Bronchial epithelial cell (primary cell): ENCODE measurements around the gene UFSP2. TPM values are rescaled to one million over a fixed set of nuclear protein-coding genes. Genes with fewer than 3 reads are reported as not detected.
A peak's percentile ranks its signal among the peaks of the same experiment; 100 is the strongest.

Source experiments
- DNase-seq: peaks from one replicate; pipeline ENCODE4 v3.0.0-alpha.2; 2010; ENCODE audit warnings: low read depth
- FAIRE-seq: peaks from 2 replicates; lab custom pipeline; 2011; peaks lifted over from hg19 to GRCh38; lab: Jason Lieb, UNC
- H3K27me3 ChIP-seq: 2 replicates; pipeline ENCODE4 v1.5.1; 2011; ENCODE audit warnings: low read length; ENCODE audit not compliant: control insufficient read depth, insufficient read depth
- H3K36me3 ChIP-seq: 2 replicates; pipeline ENCODE4 v1.5.1; 2011; ENCODE audit warnings: low read length; ENCODE audit not compliant: control insufficient read depth, insufficient read depth
- H3K4me3 ChIP-seq: 2 replicates; pipeline ENCODE4 v1.5.1; 2011; ENCODE audit warnings: mild to moderate bottlenecking, low read depth, low read length, control low read depth
- total RNA-seq: library from RNA; depleted of rRNA; stranded (reverse); fragments of >200 nt; gene quantifications from 2 replicates; pipeline ENCODE4 v1.2.1, GENCODE V29; 2014
- TF ChIP-seq, protein P1 (sequence below): IDR thresholded peaks from 2 replicates; pipeline ENCODE4 v1.5.1; 2011; ENCODE audit warnings: mild to moderate bottlenecking, moderate library complexity, low read length, control low read depth, inconsistent platforms; ENCODE audit not compliant: insufficient read depth, severe bottlenecking

Gene UFSP2
- total RNA-seq, 1 donor from 2014 or later: 29.2 TPM

DNA sequence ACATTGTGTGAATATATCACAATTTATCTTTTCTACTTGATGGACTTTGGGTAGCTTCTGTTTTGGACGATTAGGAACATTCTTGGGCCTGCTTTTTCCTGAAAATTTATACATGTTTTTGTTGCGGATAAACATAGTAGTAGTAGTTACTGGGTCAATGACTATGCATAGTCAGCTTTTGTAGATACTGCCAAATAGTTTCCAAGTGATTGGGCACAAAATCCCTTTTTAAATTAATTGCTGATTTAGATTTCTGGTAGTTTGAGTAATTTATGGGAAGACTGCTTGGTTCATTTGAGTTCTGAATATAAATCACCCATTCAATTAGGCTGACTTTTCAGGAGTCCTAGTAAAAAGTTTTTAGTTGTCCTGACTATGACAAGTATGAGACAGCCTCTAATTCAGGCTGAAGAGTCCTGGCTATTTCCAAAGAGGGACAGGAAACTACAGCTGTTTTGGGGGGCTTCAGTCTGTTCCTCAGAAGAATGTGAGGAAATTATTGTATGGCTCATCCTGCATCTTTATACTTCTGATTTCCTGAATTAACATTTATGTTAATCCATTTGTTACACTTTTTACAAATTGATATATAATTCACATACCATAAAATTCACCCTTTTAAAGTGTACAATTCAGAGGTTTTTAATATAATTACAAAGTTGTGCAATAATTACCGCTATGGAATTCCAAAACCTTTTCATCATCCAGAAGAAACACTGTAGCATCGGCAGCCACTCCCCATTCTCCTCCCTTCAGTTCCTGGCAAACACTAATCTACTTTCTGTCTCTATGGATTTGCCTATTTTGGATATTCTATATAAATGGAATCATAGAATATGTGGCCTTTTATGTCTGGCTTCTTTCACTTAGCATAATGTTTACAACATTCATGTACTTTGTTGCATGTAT lies 44.2 kb downstream of the UFSP2 start:
- H3K4me3 ChIP-seq: no peak overlapping the region
- TF ChIP-seq, protein P1, sequence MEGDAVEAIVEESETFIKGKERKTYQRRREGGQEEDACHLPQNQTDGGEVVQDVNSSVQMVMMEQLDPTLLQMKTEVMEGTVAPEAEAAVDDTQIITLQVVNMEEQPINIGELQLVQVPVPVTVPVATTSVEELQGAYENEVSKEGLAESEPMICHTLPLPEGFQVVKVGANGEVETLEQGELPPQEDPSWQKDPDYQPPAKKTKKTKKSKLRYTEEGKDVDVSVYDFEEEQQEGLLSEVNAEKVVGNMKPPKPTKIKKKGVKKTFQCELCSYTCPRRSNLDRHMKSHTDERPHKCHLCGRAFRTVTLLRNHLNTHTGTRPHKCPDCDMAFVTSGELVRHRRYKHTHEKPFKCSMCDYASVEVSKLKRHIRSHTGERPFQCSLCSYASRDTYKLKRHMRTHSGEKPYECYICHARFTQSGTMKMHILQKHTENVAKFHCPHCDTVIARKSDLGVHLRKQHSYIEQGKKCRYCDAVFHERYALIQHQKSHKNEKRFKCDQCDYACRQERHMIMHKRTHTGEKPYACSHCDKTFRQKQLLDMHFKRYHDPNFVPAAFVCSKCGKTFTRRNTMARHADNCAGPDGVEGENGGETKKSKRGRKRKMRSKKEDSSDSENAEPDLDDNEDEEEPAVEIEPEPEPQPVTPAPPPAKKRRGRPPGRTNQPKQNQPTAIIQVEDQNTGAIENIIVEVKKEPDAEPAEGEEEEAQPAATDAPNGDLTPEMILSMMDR: no peak
- peak; percentile 44 for DNase-seq
- H3K27me3 ChIP-seq: no peaks in the 10 kb centered on the region
- no peak for FAIRE-seq
- H3K36me3 ChIP-seq: no peaks in the 10 kb centered on the region

DNA sequence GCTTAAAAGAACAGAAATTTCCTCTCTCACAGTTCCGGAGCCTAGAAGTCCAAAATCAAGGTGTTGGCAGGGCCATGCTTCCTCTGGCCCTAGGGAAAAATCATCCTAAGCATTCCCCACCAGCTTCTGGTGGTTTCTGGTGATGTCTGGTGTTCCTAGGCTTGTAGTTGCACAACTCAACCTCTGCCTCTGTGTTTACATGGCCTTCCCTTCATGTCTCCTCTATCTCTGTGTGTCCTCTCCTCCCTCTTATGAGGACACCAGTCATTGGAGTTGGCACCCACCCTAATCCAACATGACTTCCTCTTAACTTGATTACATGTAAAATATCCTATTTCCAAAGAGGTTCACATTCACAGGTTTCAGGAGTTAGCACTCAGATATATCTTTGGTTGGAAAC lies 45.4 kb downstream of the UFSP2 start:
- FAIRE-seq (no peak), DNase-seq (no peak)
- TF ChIP-seq, protein P1: no peak
- no peaks in the 10 kb centered on the region for H3K36me3 ChIP-seq
- H3K27me3 ChIP-seq: no peaks in the 10 kb centered on the region
- no peak overlapping the region for H3K4me3 ChIP-seq

DNA sequence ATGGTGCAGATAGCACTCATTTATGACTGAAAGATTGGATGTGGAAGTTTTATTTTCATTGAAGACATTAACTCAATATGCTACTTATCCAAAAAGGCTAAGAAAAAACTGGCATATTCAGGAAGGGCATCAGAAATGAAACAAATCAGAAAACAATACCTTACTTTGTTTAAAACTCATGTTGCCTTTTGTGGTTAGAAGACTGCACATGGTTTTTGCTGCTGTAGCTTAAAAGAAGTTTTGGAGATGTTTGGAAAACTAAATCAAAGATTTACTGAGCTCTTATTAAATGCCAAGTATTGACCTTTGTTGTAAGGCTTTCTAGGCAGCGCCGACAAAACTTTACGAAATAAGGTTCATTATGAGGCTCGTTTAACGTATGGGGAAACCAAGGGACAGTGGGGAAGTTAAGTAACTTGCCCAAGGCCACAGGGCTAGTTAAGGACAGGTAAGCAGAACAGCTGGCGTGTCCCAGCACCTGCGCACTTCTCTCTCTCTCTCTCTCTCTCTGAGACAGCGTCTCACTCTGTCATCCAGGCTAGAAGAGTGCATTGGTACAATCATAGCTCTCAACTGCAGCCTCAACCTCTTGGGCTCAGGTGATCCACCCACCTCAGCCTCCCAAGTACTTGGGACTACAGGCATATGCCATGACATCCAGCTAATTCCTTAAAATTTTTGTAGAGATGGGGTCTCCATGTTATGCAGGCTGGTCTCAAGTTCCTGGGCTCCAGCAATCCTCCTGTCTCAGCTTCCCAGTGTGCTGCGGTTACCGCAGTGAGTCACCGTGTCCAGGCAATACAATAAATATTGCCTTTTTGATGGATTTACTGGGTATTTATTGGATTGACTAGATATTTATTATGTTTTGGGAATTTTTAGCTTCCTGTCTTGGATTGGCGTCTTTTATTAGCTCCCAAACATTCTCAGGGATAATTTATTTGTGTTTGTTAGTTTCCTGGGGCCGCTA lies 46.2 kb downstream of the UFSP2 start:
- DNase-seq: no peak
- H3K36me3 ChIP-seq: no peaks in the 10 kb centered on the region
- TF ChIP-seq, protein P1: no peak
- FAIRE-seq: no peak
- no peak overlapping the region for H3K4me3 ChIP-seq
- no peaks in the 10 kb centered on the region for H3K27me3 ChIP-seq

DNA sequence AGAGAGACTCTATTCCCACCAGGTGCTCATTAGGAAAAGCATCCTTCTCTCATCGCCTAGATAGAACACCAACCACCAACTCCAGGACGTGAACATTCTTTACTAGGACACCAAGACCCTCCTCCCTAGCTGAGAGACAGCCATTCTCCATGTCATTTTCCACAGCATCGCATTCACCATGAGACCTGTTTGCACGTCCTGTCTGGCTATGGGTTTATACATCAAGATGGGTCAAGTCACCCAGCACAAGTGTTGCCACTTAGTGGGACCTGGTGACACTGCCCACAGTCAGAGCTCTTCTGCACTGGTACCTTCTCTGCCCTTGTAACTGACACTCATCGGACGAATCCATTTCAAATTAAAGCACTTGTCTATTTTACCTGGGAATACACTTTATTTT lies 47.5 kb downstream of the UFSP2 start:
- no peak overlapping the region for H3K4me3 ChIP-seq
- DNase-seq (no peak), FAIRE-seq (peak; percentile 58)
- H3K36me3 ChIP-seq: no peaks in the 10 kb centered on the region
- TF ChIP-seq, protein P1: no peak
- no peaks in the 10 kb centered on the region for H3K27me3 ChIP-seq

DNA sequence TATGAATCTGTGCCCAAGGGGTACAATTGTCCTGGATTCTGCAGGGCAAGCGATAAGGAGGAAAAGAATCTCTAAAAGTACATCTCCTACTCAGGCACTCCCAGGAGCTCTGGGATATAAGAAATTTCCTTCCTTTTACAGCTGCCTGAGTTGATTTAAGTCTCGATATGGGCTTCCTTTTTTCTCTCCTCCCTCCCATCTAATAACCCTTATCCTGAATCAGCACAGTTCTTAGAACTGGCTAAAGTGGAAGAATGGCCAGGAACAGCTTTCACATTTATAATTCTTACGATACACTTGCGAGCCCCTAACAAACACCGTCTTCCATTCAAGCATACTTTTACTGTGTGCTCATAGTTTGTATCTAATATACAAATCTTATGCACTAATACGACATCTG lies 51.2 kb downstream of the UFSP2 start:
- FAIRE-seq: no peak
- TF ChIP-seq, protein P1: no peak
- H3K4me3 ChIP-seq: no peak overlapping the region

More for the DNA sequence above, 51.2 kb downstream of the UFSP2 start:
- DNase-seq: no peak
- H3K36me3 ChIP-seq: peaks cover 2% of the 10 kb centered on the region
- H3K27me3 ChIP-seq: no peaks in the 10 kb centered on the region
